Vagina (tissue), 2 donors: ENCODE results near the gene MTF1.

Experiments used
- CTCF ChIP-seq, 3 experiments: fragments of 450-650 bp in 2 of 3; fragments of 200-600 bp in 1 of 3; sonication (generic) in 1 of 3; IDR thresholded peaks; one replicate each; pipeline ENCODE4 v1.5.1; 2017 to 2019; ENCODE audit warnings: antibody characterized with exemption in 3 of 3, mild to moderate bottlenecking in 2 of 3, moderate library complexity in 2 of 3
- POLR2A ChIP-seq, 2 donors: fragments of 450-650 bp; IDR thresholded peaks; one replicate each; pipeline ENCODE4 v1.6.1; 2017; ENCODE audit warnings: antibody characterized with exemption in 2 of 2, mild to moderate bottlenecking in 2 of 2, moderate library complexity in 2 of 2
- POLR2AphosphoS5 ChIP-seq, 2 donors: sonication (generic); formaldehyde crosslinking; IDR thresholded peaks; one replicate each; pipeline ENCODE4 v1.9.0; 2017; ENCODE audit warnings: antibody characterized with exemption in 2 of 2, mild to moderate bottlenecking in 2 of 2, low read depth in 1 of 2; ENCODE audit not compliant: insufficient read depth in 1 of 2

- TF ChIP-seq POLR2AphosphoS5 (IDR thresholded peaks at IDR 0.05; ENCODE audit: insufficient read depth in 1 of 2, low read depth in 1 of 2) (no peak), CTCF (IDR thresholded peaks at IDR 0.05) (no peak), POLR2A (IDR thresholded peaks at IDR 0.05) (no peak)
These were observed 42.0 kb upstream of the MTF1 start for GRCh38 chr1:37901191-37901892.
